A549 (cell line): ENCODE data around the gene UBE2B.

ENCODE experiments used
- CBX2 ChIP-seq: fragments of 200-600 bp; sonication (generic); IDR thresholded peaks from 2 replicates; pipeline ENCODE4 v1.6.1; 2016; ENCODE audit warnings: low read depth, mild to moderate bottlenecking, borderline replicate concordance
- HDAC2 ChIP-seq: fragments of 200-600 bp; sonication (generic); IDR thresholded peaks from 2 replicates; pipeline ENCODE4 v1.6.1; 2016
- KDM1A ChIP-seq: fragments of 200-600 bp; sonication (generic); IDR thresholded peaks from 2 replicates; pipeline ENCODE4 v1.6.1; 2016; ENCODE audit warnings: low read depth, mild to moderate bottlenecking
- MAFK ChIP-seq: fragments of 450-650 bp; IDR thresholded peaks from 2 replicates; pipeline ENCODE4 v1.6.1; 2014; ENCODE audit not compliant: partially characterized antibody
- MYC ChIP-seq: IDR thresholded peaks from 2 replicates; pipeline ENCODE4 v1.6.1; 2012; ENCODE audit warnings: mild to moderate bottlenecking, inconsistent platforms, low read length, improper control_type of control experiment, borderline replicate concordance
- RFX5 ChIP-seq: fragments of 450-650 bp; IDR thresholded peaks from 2 replicates; pipeline ENCODE4 v1.7.1; 2014; ENCODE audit warnings: antibody characterized with exemption, mild to moderate bottlenecking, moderate library complexity
- ZSCAN20 ChIP-seq: fragments of 250-450 bp; sonication (Bioruptor Pico); IDR thresholded peaks from 2 replicates; pipeline ENCODE4 v1.8.0; 2022; ENCODE audit warnings: mild to moderate bottlenecking, moderate library complexity
- TF ChIP-seq, protein P1 (sequence below): IDR thresholded peaks from 2 replicates; pipeline ENCODE4 v1.6.1; 2012
- TF ChIP-seq, protein P2 (sequence below): fragments of >200 bp; sonication (Bioruptor Twin); formaldehyde crosslinking; IDR thresholded peaks from 3 replicates; pipeline ENCODE4 v1.5.1; 2016

DNA sequence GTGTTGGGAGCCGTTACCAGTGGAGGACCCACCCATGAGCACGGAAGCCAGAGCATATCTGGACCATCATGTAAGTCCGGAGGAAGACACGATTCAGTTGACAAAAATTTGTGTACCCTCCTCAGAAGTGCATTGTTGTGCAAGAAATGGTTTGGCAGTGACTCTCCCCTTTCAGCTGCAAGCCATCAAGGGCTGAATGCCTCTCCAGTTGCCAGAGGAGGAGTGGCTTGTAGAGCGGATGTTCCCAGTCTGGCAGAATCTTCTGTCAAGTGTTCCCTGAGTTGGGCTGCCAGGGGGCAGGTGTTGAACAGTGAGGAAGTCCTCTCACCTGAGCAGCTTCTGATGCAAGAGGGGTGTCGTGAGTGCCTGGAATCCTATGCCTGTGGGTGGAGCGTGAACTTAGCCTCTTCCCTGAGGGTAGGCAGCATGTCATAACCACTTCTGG lies 67.9 kb downstream of the UBE2B start:
- TF ChIP-seq, protein P1, sequence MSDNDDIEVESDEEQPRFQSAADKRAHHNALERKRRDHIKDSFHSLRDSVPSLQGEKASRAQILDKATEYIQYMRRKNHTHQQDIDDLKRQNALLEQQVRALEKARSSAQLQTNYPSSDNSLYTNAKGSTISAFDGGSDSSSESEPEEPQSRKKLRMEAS, result no peak
- TF ChIP-seq ZSCAN20 (CRISPR knock-in tag), result no peak
- no peak for TF ChIP-seq RFX5
- no peak for TF ChIP-seq MAFK
- TF ChIP-seq, protein P2, sequence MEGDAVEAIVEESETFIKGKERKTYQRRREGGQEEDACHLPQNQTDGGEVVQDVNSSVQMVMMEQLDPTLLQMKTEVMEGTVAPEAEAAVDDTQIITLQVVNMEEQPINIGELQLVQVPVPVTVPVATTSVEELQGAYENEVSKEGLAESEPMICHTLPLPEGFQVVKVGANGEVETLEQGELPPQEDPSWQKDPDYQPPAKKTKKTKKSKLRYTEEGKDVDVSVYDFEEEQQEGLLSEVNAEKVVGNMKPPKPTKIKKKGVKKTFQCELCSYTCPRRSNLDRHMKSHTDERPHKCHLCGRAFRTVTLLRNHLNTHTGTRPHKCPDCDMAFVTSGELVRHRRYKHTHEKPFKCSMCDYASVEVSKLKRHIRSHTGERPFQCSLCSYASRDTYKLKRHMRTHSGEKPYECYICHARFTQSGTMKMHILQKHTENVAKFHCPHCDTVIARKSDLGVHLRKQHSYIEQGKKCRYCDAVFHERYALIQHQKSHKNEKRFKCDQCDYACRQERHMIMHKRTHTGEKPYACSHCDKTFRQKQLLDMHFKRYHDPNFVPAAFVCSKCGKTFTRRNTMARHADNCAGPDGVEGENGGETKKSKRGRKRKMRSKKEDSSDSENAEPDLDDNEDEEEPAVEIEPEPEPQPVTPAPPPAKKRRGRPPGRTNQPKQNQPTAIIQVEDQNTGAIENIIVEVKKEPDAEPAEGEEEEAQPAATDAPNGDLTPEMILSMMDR, result no peak
- TF ChIP-seq MYC, result no peak
- TF ChIP-seq KDM1A, result no peak
- no peak for TF ChIP-seq CBX2
- TF ChIP-seq HDAC2, result no peak
